H1 (cell line): ENCODE data around the gene GNLY. TPM values are rescaled to one million over a fixed set of nuclear protein-coding genes. Genes with fewer than 3 reads are reported as not detected.

Experiments used
- CTCF ChIA-PET: fragments of 300-600 bp; sonication (Branson Sonifier 250); formaldehyde crosslinking; loops from one replicate; lab custom pipeline; 2021; ENCODE audit not compliant: partially characterized antibody; lab: Charles Lee
- POLR2A ChIA-PET: fragments of 300-600 bp; sonication (Branson Sonifier 250); formaldehyde crosslinking; loops from one replicate; lab custom pipeline; 2021; ENCODE audit warnings: inconsistent platforms; ENCODE audit not compliant: partially characterized antibody; lab: Charles Lee
- DNase-seq, 2 experiments: peaks; one replicate each; pipeline versions ENCODE4 v3.0.0 to v3.0.0-alpha.2; 2010 to 2022; ENCODE audit warnings: low spot score in 2 of 2, low read depth in 1 of 2, mixed read lengths in 1 of 2
- FAIRE-seq: peaks from 2 replicates; lab custom pipeline; 2011; peaks lifted over from hg19 to GRCh38; lab: Jason Lieb, UNC
- H2AFZ ChIP-seq: 2 replicates; pipeline ENCODE4 v1.8.1; 2012; ENCODE audit warnings: low read length, inconsistent platforms
- H2AK5ac ChIP-seq: 2 replicates; pipeline ENCODE4 v1.6.1; 2013; ENCODE audit warnings: low read depth, low read length
- H2BK120ac ChIP-seq: replicated peaks from 2 replicates; pipeline ENCODE3; 2013; ENCODE audit warnings: low read depth, low read length, inconsistent platforms
- H2BK12ac ChIP-seq: 2 replicates; pipeline ENCODE4 v1.6.1; 2013; ENCODE audit warnings: low read depth, low read length
- H2BK15ac ChIP-seq: 2 replicates; pipeline ENCODE4 v1.6.1; 2013; ENCODE audit warnings: low read length
- H2BK20ac ChIP-seq: 2 replicates; pipeline ENCODE4 v1.6.1; 2013; ENCODE audit warnings: low read length
- H2BK5ac ChIP-seq: 2 replicates; pipeline ENCODE4 v1.6.1; 2013; ENCODE audit warnings: low read depth, low read length
- H3K14ac ChIP-seq: 2 replicates; pipeline ENCODE4 v1.6.1; 2013; ENCODE audit warnings: inconsistent platforms; ENCODE audit not compliant: insufficient read length
- H3K18ac ChIP-seq: 2 replicates; pipeline ENCODE4 v1.6.1; 2013; ENCODE audit warnings: low read length; ENCODE audit errors: extremely low read depth
- H3K23ac ChIP-seq: 2 replicates; pipeline ENCODE4 v1.6.1; 2013; ENCODE audit warnings: inconsistent platforms; ENCODE audit not compliant: insufficient read length
- H3K23me2 ChIP-seq: 2 replicates; pipeline ENCODE4 v1.6.1; 2013; ENCODE audit warnings: low read depth, low read length
- H3K27ac ChIP-seq: 2 replicates; pipeline ENCODE4 v1.6.1; 2011; ENCODE audit warnings: low read depth, low read length, inconsistent platforms
- H3K27me3 ChIP-seq, 4 experiments: replicated peaks in 1 of 4; 1 replicate in 1 of 4; 2 replicates in 3 of 4; pipeline versions ENCODE4 v1.6.1 to v1.8.1; 2011 to 2013; ENCODE audit warnings: low read length in 3 of 4, mild to moderate bottlenecking in 3 of 4, inconsistent platforms in 2 of 4, mixed read lengths in 2 of 4, moderate library complexity in 1 of 4; ENCODE audit not compliant: control insufficient read depth in 3 of 4, insufficient read depth in 3 of 4; ENCODE audit errors: extremely low read depth in 1 of 4
- H3K36me3 ChIP-seq, 4 experiments: 2 replicates each; pipeline versions ENCODE4 v1.6.1 to v1.8.1; 2011 to 2013; ENCODE audit warnings: mild to moderate bottlenecking in 4 of 4, low read length in 3 of 4, moderate library complexity in 2 of 4, control low read depth in 1 of 4, inconsistent platforms in 1 of 4; ENCODE audit not compliant: insufficient read depth in 4 of 4, control insufficient read depth in 2 of 4
- H3K4ac ChIP-seq: replicated peaks from 2 replicates; pipeline ENCODE3; 2013; ENCODE audit warnings: low read length, low read depth, mixed read lengths, inconsistent platforms; ENCODE audit not compliant: insufficient read length
- H3K4me1 ChIP-seq, 4 experiments: replicated peaks in 1 of 4; 1 replicate in 1 of 4; 2 replicates in 3 of 4; pipeline versions ENCODE4 v1.6.1 to v1.8.1; 2011 to 2013; ENCODE audit warnings: low read length in 3 of 4, inconsistent platforms in 2 of 4, mixed read lengths in 1 of 4; ENCODE audit not compliant: insufficient read depth in 4 of 4, control insufficient read depth in 3 of 4
- H3K4me2 ChIP-seq, 2 experiments: 2 replicates each; pipeline versions ENCODE4 v1.6.1 to v1.8.1; 2011 to 2013; ENCODE audit warnings: low read depth in 2 of 2, low read length in 2 of 2, control low read depth in 1 of 2, inconsistent platforms in 1 of 2, mild to moderate bottlenecking in 1 of 2; ENCODE audit not compliant: insufficient read depth in 1 of 2
- H3K4me3 ChIP-seq, 4 experiments: fragments of 200-600, 300-600 bp in 1 of 4; sonication (generic), shearing (Covaris generic), sonication (Bioruptor Twin) in 1 of 4; 2 replicates each; pipeline versions ENCODE4 v1.5.1 to v1.8.1; 2011 to 2016; ENCODE audit warnings: low read length in 4 of 4, low read depth in 3 of 4, control low read depth in 2 of 4, inconsistent platforms in 2 of 4, mild to moderate bottlenecking in 2 of 4, mixed read lengths in 1 of 4, moderate library complexity in 1 of 4; ENCODE audit not compliant: insufficient read depth in 2 of 4; ENCODE audit errors: extremely low read depth in 1 of 4
- H3K56ac ChIP-seq: replicated peaks from 2 replicates; pipeline ENCODE3; 2013; ENCODE audit warnings: low read depth, mild to moderate bottlenecking, mixed read lengths, low read length, inconsistent platforms; ENCODE audit not compliant: insufficient read length
- H3K79me1 ChIP-seq: 2 replicates; pipeline ENCODE4 v1.6.1; 2013; ENCODE audit warnings: low read depth, low read length, control low read depth
- H3K79me2 ChIP-seq, 2 experiments: 2 replicates each; pipeline versions ENCODE4 v1.6.1 to v1.8.1; 2012 to 2013; ENCODE audit warnings: low read length in 2 of 2, mild to moderate bottlenecking in 2 of 2, inconsistent platforms in 1 of 2; ENCODE audit not compliant: insufficient read depth in 2 of 2, control insufficient read depth in 1 of 2
- H3K9ac ChIP-seq, 4 experiments: replicated peaks in 1 of 4; 1 replicate in 1 of 4; 2 replicates in 3 of 4; pipeline versions ENCODE4 v1.6.1 to v1.8.1; 2011 to 2013; ENCODE audit warnings: low read depth in 3 of 4, low read length in 3 of 4, control low read depth in 2 of 4, mild to moderate bottlenecking in 2 of 4, moderate library complexity in 2 of 4, inconsistent platforms in 1 of 4; ENCODE audit errors: extremely low read depth in 1 of 4
- H3K9me3 ChIP-seq, 2 experiments: 2 replicates each; pipeline versions ENCODE4 v1.6.1 to v1.8.1; 2012 to 2013; ENCODE audit warnings: mild to moderate bottlenecking in 2 of 2, moderate library complexity in 2 of 2, control low read depth in 1 of 2, inconsistent platforms in 1 of 2, low read depth in 1 of 2, low read length in 1 of 2, mixed read lengths in 1 of 2; ENCODE audit not compliant: insufficient read depth in 2 of 2
- H4K20me1 ChIP-seq, 2 experiments: replicated peaks in 1 of 2; 2 replicates each; pipeline versions ENCODE3 to v1.8.1; 2011 to 2013; ENCODE audit warnings: inconsistent platforms in 2 of 2, low read length in 2 of 2, mild to moderate bottlenecking in 1 of 2; ENCODE audit not compliant: insufficient read depth in 2 of 2, control insufficient read depth in 1 of 2
- H4K5ac ChIP-seq: 2 replicates; pipeline ENCODE4 v1.6.1; 2013; ENCODE audit warnings: low read length, low read depth, mixed read lengths, inconsistent platforms; ENCODE audit not compliant: insufficient read length
- H4K8ac ChIP-seq: 2 replicates; pipeline ENCODE4 v1.8.0; 2013; ENCODE audit warnings: mild to moderate bottlenecking, moderate library complexity, low read length, inconsistent platforms; ENCODE audit not compliant: insufficient read depth; ENCODE audit errors: extremely low read depth
- H4K91ac ChIP-seq: replicated peaks from 2 replicates; pipeline ENCODE3; 2013; ENCODE audit warnings: low read length, mixed read lengths, inconsistent platforms; ENCODE audit not compliant: insufficient read length
- PHF8 ChIP-seq: fragments of 200-600 bp; sonication (generic); conservative IDR thresholded peaks from 2 replicates; pipeline ENCODE4 v1.7.1; 2012; ENCODE audit warnings: low read depth, mild to moderate bottlenecking, inconsistent platforms, low read length, moderate library complexity
- SP2 ChIP-seq: IDR thresholded peaks from 2 replicates; pipeline ENCODE4 v1.6.1; 2012; ENCODE audit warnings: mild to moderate bottlenecking, low read length, inconsistent platforms
- TBP ChIP-seq: IDR thresholded peaks from 2 replicates; pipeline ENCODE4 v1.6.1; 2011; ENCODE audit warnings: low read depth, low read length, improper control_type of control experiment
- TCF12 ChIP-seq: IDR thresholded peaks from 2 replicates; pipeline ENCODE4 v1.6.1; 2011; ENCODE audit warnings: low read depth, mild to moderate bottlenecking, low read length
- WGBS, 2 experiments: shearing (Covaris generic) in 1 of 2; methylation state at CpG; one replicate each; pipeline versions ENCODE4 v1.1.6 to v1.1.7; 2013 to 2015; ENCODE audit warnings: low lambda C conversion rate in 2 of 2, mixed read lengths in 2 of 2, inconsistent platforms in 1 of 2, low coverage in 1 of 2, missing lambda C conversion rate in 1 of 2; ENCODE audit not compliant: insufficient replicate concordance in 2 of 2, insufficient coverage in 1 of 2, insufficient read length in 1 of 2; ENCODE audit errors: extremely low coverage in 1 of 2, missing lambda C conversion rate in 1 of 2; 5-methylcytosine and 5-hydroxymethylcytosine counted together
- polyA plus RNA-seq, 7 experiments: library from polyadenylated mRNA; depleted of rRNA in 3 of 7; stranded (reverse) in 5 of 7; unstranded in 2 of 7; fragments of >200 nt in 5 of 7; fragments of 200-250 nt in 2 of 7; gene quantifications; 1 replicate in 5 of 7; 2 replicates in 1 of 7; 4 replicates in 1 of 7; pipeline versions ENCODE4 v1.2.1 to v1.2.3, GENCODE V29; 2011 to 2013; ENCODE audit warnings: missing spikeins in 2 of 7, mixed read lengths in 2 of 7
- total RNA-seq: library from RNA; stranded (reverse); fragmentation: NEBNext Ultra II Directional; extraction: Animal tissue kit (Norgen Biotek cat#: 25700); gene quantifications from 2 replicates; pipeline ENCODE4 v1.2.1, GENCODE V29; 2021

The GNLY gene
- total and polyA plus RNA-seq, 2 of the 8 experiments (the other 6 are each of a cell fraction or from before 2014, with no cell fraction given): 0.03 TPM; not detected in 1

GRCh38 chr2:85736456-85737355, 42.5 kb downstream of the GNLY start:
- Histone ChIP-seq H4K5ac (no peak overlapping the region), H2BK120ac (no peak overlapping the region), H3K4me3 (no peak overlapping the region), H3K27me3 (no peaks in the 10 kb centered on the region), H3K14ac (no peak overlapping the region), H2BK15ac (no peak overlapping the region), H2BK20ac (no peak overlapping the region), H3K18ac (no peak overlapping the region), H2AK5ac (no peak overlapping the region), H4K8ac (no peak overlapping the region), H3K4ac (no peak overlapping the region), H3K9ac (no peak overlapping the region), H2BK5ac (no peak overlapping the region), H2BK12ac (no peak overlapping the region), H3K79me1 (no peaks in the 10 kb centered on the region), H3K36me3 (no peaks in the 10 kb centered on the region), H3K27ac (no peak overlapping the region), H3K79me2 (no peaks in the 10 kb centered on the region), H2AFZ (no peak overlapping the region), H3K23ac (no peak overlapping the region), H3K4me2 (no peak overlapping the region), H3K56ac (no peak overlapping the region), H3K9me3 (0 out of 4 replicates have a peak, but pooled peaks cover 0 to 3% of the 10 kb centered on the region in 2 experiments), H4K20me1 (no peaks in the 10 kb centered on the region), H3K23me2 (no peaks in the 10 kb centered on the region), H4K91ac (no peak overlapping the region), H3K4me1 (peaks cover 0 to under 1% (median under 1%) of the 10 kb centered on the region in 4 experiments; a peak in 2 of 7 replicates)
- no peak for FAIRE-seq
- CTCF ChIA-PET: interaction anchor here (0.9 to 47.8 kb wide), 12 partner anchors 7 to 300 kb away, joined by 3 to 986 read pairs (median 7); partner anchors contain the start of gene ATOH8
- TF ChIP-seq PHF8 (no peak), TCF12 (no peak), TBP (no peak), SP2 (no peak)
- no peak for DNase-seq
- 87% methylated on average over 7 of the region's 7 CpGs; no CpG with 5 or more reads in 1 of the 2 experiments for WGBS, 2 experiments
- POLR2A ChIA-PET: interaction anchor here (0.6 kb wide), 1 partner anchor 439 kb away, joined by 3 read pairs; no protein-coding TSS in a partner anchor
